Stimulated activated naive CD8-positive, alpha-beta T cell treated with anti-CD3 and anti-CD28 coated beads, Interleukin-15, Interleukin-2, amounts not matched to agents 100 ng/mL and 50 ng/mL, for 24 hours (primary cell): ENCODE results near the gene EXOC3L1.

Experiments used
- H3K27ac Mint-ChIP-seq: one replicate; pipeline ENCODE4 v1.8.0; 2021; ENCODE audit warnings: mild to moderate bottlenecking, mixed read lengths
- H3K27me3 Mint-ChIP-seq: one replicate; pipeline ENCODE4 v1.8.0; 2021; ENCODE audit warnings: mixed read lengths
- H3K36me3 Mint-ChIP-seq: one replicate; pipeline ENCODE4 v1.8.0; 2021; ENCODE audit warnings: low read depth, mixed read lengths
- H3K4me1 Mint-ChIP-seq: one replicate; pipeline ENCODE4 v1.8.0; 2021; ENCODE audit warnings: low read depth, mixed read lengths
- H3K4me3 Mint-ChIP-seq: one replicate; pipeline ENCODE4 v1.8.0; 2021; ENCODE audit warnings: mild to moderate bottlenecking, mixed read lengths
- H3K9me3 Mint-ChIP-seq: one replicate; pipeline ENCODE4 v1.8.0; 2021; ENCODE audit warnings: mixed read lengths

The EXOC3L1 gene

GRCh38 chr16:67148221-67148620, 41.7 kb downstream of the EXOC3L1 start:
- Mint-ChIP-seq H3K9me3 (no peaks in the 10 kb centered on the region), H3K4me3 (no peak overlapping the region), H3K4me1 (peaks cover 12% of the 10 kb centered on the region), H3K36me3 (peaks cover 55% of the 10 kb centered on the region), H3K27me3 (peaks cover 15% of the 10 kb centered on the region), H3K27ac (no peak overlapping the region)

- Mint-ChIP-seq H3K36me3 (peaks cover 58% of the 10 kb centered on the region), H3K4me1 (peaks cover 5% of the 10 kb centered on the region), H3K9me3 (no peaks in the 10 kb centered on the region), H3K27ac (no peak overlapping the region), H3K27me3 (peaks cover 13% of the 10 kb centered on the region), H3K4me3 (no peak overlapping the region)
These were observed 42.3 kb downstream of the EXOC3L1 start for GRCh38 chr16:67147437-67148140.

DNA sequence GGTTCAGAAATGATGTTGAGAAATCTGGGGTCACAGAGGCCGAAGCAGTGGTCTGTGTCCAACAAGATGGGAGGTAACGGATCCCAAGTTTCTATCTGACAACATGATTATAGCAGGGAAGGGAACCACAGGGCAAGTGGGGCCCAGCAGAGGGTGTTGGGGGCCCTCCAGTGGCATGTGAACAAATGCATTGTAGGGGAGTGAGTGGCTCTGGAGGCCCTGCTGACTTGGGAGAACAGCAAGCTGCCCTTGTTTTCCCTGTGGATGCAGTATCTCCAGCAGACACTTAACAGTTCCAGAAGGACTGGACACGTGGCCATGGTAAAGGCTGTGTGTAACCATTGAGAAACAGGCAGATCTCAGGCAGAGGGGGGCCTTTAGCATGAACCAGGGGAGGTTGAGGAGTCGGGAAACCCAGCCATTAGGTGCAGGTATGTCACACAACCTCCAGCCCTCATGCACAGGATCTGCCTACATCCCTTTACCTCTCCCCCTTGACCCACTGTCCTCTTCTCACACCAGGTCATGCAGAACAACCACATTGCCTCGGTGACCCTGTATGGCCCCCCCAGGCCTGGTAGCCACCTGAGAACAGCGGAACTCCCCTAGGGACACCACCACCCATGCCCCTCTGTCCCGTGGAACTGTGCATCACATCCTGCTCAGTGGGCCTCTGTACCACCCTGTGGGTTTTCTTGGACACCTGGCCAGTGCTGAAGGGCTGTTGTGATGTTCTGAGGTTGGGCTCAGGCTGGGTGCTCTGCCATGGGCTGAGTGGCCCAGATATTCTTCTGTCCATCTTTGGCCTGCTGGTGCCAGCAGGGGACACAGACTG, 43.2 kb downstream of the EXOC3L1 start:
- H3K4me1 Mint-ChIP-seq: peaks cover 5% of the 10 kb centered on the region
- H3K36me3 Mint-ChIP-seq: peaks cover 58% of the 10 kb centered on the region
- no peak overlapping the region for H3K4me3 Mint-ChIP-seq
- H3K9me3 Mint-ChIP-seq: no peaks in the 10 kb centered on the region
- H3K27me3 Mint-ChIP-seq: peaks cover 11% of the 10 kb centered on the region
- H3K27ac Mint-ChIP-seq: no peak overlapping the region

DNA sequence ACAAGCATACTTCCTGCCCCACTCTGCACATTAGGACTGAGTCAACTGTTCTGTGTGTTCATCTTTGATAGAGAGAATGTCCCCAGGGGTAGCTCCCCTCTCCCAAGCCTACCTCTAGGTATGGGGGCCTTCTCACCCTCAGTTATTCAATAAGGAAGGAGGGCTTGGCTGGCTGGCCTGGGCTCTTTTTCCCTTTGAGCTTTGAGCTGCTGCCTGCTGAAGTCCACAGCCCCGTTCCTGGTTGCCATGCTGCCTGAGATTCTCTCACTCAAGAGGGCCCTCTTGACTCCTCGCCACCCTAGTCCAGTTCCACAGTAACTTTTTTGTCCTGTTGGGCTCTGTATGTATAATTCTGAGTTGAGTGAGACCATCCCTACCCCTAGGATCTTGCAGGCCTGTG, 44.2 kb downstream of the EXOC3L1 start:
- Mint-ChIP-seq H3K27ac (no peak overlapping the region), H3K27me3 (peaks cover 6% of the 10 kb centered on the region), H3K4me1 (no peaks in the 10 kb centered on the region), H3K36me3 (peaks cover 63% of the 10 kb centered on the region), H3K4me3 (no peak overlapping the region), H3K9me3 (no peaks in the 10 kb centered on the region)

DNA sequence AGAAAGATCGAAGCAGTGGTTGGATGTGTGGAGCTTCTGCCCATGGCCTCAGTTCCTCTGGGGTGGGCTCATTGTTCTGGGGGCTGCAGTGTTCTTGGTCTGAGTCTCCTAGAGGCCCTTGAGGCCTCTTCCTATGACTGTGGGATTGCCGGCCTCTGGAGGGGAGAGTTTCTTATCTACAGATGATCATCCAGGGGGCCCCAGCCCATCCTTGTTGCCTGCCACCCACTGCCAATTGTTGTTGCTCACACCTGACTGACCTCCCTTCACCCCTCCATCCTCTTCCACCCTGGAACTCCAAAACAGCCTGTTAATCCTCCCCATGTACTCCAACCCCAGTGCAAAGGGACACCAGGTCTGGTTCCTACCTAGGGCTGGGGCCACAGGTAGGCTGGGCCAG, 45.0 kb downstream of the EXOC3L1 start:
- Mint-ChIP-seq H3K36me3 (peaks cover 72% of the 10 kb centered on the region), H3K4me3 (no peak overlapping the region), H3K9me3 (no peaks in the 10 kb centered on the region), H3K27me3 (peaks cover 6% of the 10 kb centered on the region), H3K4me1 (no peaks in the 10 kb centered on the region), H3K27ac (no peak overlapping the region)

GRCh38 chr16:67142342-67142741, 47.6 kb downstream of the EXOC3L1 start:
- no peak overlapping the region for H3K4me3 Mint-ChIP-seq
- H3K9me3 Mint-ChIP-seq: no peaks in the 10 kb centered on the region
- no peak overlapping the region for H3K27ac Mint-ChIP-seq
- H3K36me3 Mint-ChIP-seq: peaks cover 69% of the 10 kb centered on the region
- no peaks in the 10 kb centered on the region for H3K27me3 Mint-ChIP-seq
- H3K4me1 Mint-ChIP-seq: no peaks in the 10 kb centered on the region

DNA sequence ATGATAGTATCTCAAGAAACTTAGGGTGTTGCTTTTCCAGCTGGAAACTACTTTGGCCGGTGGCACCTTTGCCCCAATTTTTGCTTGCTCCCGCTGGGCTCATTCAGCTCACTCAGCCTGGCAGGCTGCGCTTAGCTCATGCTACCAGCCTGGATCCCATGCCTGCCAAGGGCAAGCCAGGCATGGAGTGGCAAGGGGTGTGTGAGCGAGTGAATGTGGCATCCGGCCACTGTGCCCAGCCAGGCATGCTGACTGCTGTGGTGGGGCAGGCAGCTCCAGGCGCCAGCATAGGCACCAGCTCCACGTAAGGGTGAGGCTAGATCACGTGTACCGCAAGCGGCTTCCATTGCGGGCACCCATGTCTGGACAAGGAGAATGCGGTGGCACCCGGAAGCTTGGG, 48.5 kb downstream of the EXOC3L1 start:
- Mint-ChIP-seq H3K27me3 (no peaks in the 10 kb centered on the region), H3K27ac (no peak overlapping the region), H3K36me3 (peaks cover 61% of the 10 kb centered on the region), H3K4me3 (no peak overlapping the region), H3K9me3 (no peaks in the 10 kb centered on the region), H3K4me1 (no peaks in the 10 kb centered on the region)

GRCh38 chr16:67137605-67138004, 52.3 kb downstream of the EXOC3L1 start:
- Mint-ChIP-seq H3K4me3 (no peak overlapping the region), H3K36me3 (peaks cover 46% of the 10 kb centered on the region), H3K4me1 (no peaks in the 10 kb centered on the region), H3K9me3 (no peaks in the 10 kb centered on the region), H3K27me3 (no peaks in the 10 kb centered on the region), H3K27ac (no peak overlapping the region)
